Spinal cord (tissue), 10 donors: ENCODE results near the gene TIMM50. TPM values are rescaled to one million over a fixed set of nuclear protein-coding genes. Genes with fewer than 3 reads are reported as not detected.
A peak's percentile ranks its signal among the peaks of the same experiment; 100 is the strongest.

Experiments used
- DNase-seq, 6 donors: peaks; one replicate each; pipeline versions ENCODE4 v3.0.0 to v3.0.0-alpha.2; 2013 to 2015; ENCODE audit warnings: low spot score in 6 of 6, low read depth in 4 of 6
- H3K27ac ChIP-seq: one replicate; pipeline ENCODE4 v1.5.1; 2013; ENCODE audit warnings: low read depth, low read length, control low read depth
- H3K27me3 ChIP-seq: one replicate; pipeline ENCODE4 v1.6.1; 2013; ENCODE audit warnings: low read length; ENCODE audit not compliant: control insufficient read depth, insufficient read depth
- H3K36me3 ChIP-seq: one replicate; pipeline ENCODE4 v1.6.1; 2013; ENCODE audit warnings: low read length; ENCODE audit not compliant: control insufficient read depth, insufficient read depth
- H3K4me1 ChIP-seq: one replicate; pipeline ENCODE4 v1.6.1; 2013; ENCODE audit warnings: low read length; ENCODE audit not compliant: control insufficient read depth, insufficient read depth
- H3K4me3 ChIP-seq: one replicate; pipeline ENCODE4 v1.5.1; 2013; ENCODE audit warnings: low read depth, low read length, control low read depth
- H3K9me3 ChIP-seq: one replicate; pipeline ENCODE4 v1.6.1; 2013; ENCODE audit warnings: low read length; ENCODE audit not compliant: control insufficient read depth, insufficient read depth
- WGBS: methylation state at CpG from one replicate; pipeline ENCODE4 v1.1.5; 2013; ENCODE audit warnings: missing lambda C conversion rate; ENCODE audit not compliant: insufficient coverage; 5-methylcytosine and 5-hydroxymethylcytosine counted together
- polyA plus RNA-seq, 2 donors: library from polyadenylated mRNA; unstranded; fragments of 120-200 nt; gene quantifications; one replicate each; pipeline ENCODE4 v1.2.1, GENCODE V29; 2013; ENCODE audit not compliant: insufficient read length in 2 of 2
- total RNA-seq, 2 donors: library from RNA; depleted of rRNA in 1 of 2; stranded (reverse); fragments of 120-200 nt in 1 of 2; fragments of >200 nt in 1 of 2; gene quantifications; one replicate each; pipeline versions ENCODE4 v1.2.3 to v1.2.4, GENCODE V29; 2013 to 2014
- donor health status: healthy.

Gene TIMM50
- total and polyA plus RNA-seq, 4 donors = 48.4 to 118 (median 77.5) TPM

DNA sequence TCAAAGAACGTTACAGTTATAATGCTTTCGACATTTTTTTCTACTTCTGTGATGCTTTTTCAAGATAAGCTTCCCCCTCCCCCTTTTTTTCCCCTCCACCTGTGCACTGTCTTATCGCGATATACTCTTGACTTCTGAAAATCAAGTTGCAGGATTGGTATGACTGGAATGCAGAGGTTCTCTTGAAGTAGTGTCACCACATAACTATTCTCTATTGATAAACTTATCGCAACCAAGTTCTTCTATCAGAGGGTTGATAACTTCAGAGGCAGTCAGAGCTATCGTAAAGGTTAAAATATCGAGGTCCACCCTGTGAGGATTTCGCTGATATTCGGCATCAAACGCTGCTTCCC lies 58.5 kb downstream of the TIMM50 start:
- Histone ChIP-seq H3K27ac (peak overlapping the region; percentile 81), H3K4me3 (peak overlapping the region; percentile 68), H3K9me3 (no peaks in the 10 kb centered on the region), H3K27me3 (no peaks in the 10 kb centered on the region), H3K4me1 (no peaks in the 10 kb centered on the region), H3K36me3 (peaks cover 3% of the 10 kb centered on the region)
- no peak for DNase-seq
- 0% methylated on average over 6 of the region's 10 CpGs for WGBS

DNA sequence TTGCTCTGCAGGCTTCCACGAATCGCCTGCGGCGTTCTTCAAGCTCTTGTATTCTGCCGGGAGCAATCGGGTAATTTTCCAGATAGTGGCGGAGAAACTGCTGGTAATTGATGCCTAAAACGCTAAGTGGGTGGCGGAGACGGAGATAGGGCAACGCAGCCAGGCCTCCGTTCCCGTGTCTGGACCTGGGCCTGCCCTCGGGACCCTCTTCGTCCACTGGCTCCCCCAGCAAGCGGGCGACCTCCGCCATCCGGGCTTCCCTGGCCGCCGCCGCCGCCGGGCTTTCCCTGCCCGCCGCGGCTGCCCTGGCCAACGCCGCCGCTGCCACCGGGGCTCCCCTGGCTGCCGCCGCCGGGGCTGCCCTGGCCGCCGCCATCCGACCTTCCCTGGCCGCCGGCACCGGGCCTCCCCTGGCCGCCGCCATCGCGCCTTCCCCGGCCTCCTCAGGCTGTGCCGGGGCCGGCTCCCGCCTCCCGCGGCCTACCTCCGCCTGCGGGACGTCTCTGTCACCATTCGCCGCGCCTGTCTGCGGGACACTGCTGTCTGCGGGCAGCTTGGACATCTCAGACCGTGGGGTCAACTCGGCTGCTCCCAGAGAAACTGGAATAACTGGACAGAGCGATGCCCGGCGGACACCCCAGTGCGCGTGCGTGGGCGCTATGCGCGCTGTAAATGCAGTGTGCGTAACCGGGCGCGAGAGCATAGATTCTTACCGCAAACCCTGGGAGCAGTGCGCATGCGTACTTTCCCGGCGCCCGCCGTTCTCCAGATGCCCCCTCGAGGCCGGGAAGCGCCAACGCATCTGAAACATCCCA lies 59.1 kb downstream of the TIMM50 start, which contains the start of gene EID2:
Gene EID2 (minus strand): TSS at position 644 of the 815 bp plus-strand sequence. CDS start 82 bp downstream, at position 562.
- DNase-seq = peak; percentile 85 to 98 (median 93)
- Histone ChIP-seq H3K4me1 (no peaks in the 10 kb centered on the region), H3K27ac (peak within 1 kb of the TSS; percentile 94), H3K27me3 (no peaks in the 10 kb centered on the region), H3K4me3 (peak within 1 kb of the TSS; percentile 68), H3K9me3 (no peaks in the 10 kb centered on the region), H3K36me3 (peaks cover 3% of the 10 kb centered on the region)
- WGBS = under 1% methylated on average over 84 of the region's 84 CpGs

DNA sequence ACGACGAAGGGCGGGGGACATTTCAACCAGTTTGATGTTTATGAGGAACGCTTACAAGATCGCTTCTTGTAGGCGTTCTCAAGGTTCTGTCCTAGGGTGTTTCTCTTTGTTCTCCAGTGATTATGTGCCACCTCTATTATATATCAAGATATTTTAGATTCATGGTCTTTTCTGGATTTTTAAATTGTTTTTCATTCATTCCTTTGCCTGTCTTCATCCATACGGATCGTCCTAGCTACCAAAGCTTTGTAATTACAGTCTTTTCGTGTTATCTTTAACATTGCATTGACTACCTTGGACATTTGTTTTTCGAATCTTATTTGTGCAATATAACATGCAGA lies 59.7 kb downstream of the TIMM50 start:
- 0% methylated on average over 1 of the region's 10 CpGs for WGBS
- Histone ChIP-seq H3K36me3 (peaks cover 3% of the 10 kb centered on the region), H3K4me1 (no peaks in the 10 kb centered on the region), H3K9me3 (no peaks in the 10 kb centered on the region), H3K27ac (no peak overlapping the region), H3K4me3 (peak overlapping the region; percentile 68), H3K27me3 (no peaks in the 10 kb centered on the region)
- no peak for DNase-seq

Other genes starting within 250 kb of the TIMM50 start
- gene IFNL3, start 235.8 kb upstream of the TIMM50 start, total RNA-seq = not detected
- gene IFNL3, start 235.8 kb upstream of the TIMM50 start, polyA plus RNA-seq = not detected
- not detected for gene IFNL4, start 232.0 kb upstream of the TIMM50 start, total RNA-seq
- under 1 TPM; 0.71 to 0.80 TPM for gene IFNL4, start 232.0 kb upstream of the TIMM50 start, polyA plus RNA-seq
- gene IFNL2, start 212.4 kb upstream of the TIMM50 start, total RNA-seq = not detected
- not detected for gene IFNL2, start 212.4 kb upstream of the TIMM50 start, polyA plus RNA-seq
- not detected for gene IFNL1, start 184.4 kb upstream of the TIMM50 start, total RNA-seq
- gene IFNL1, start 184.4 kb upstream of the TIMM50 start, polyA plus RNA-seq = not detected
- gene LRFN1, start 160.0 kb upstream of the TIMM50 start, total RNA-seq = 1 to 10 TPM; 2.2 to 5.3 TPM
- 10 to 100 TPM; 26.0 to 26.5 TPM for gene LRFN1, start 160.0 kb upstream of the TIMM50 start, polyA plus RNA-seq
- 10 to 100 TPM; 16.8 to 21.0 TPM for gene GMFG, start 144.8 kb upstream of the TIMM50 start, total RNA-seq
- gene GMFG, start 144.8 kb upstream of the TIMM50 start, polyA plus RNA-seq = 10 to 100 TPM; 12.5 to 13.2 TPM
- 10 to 100 TPM; 25.8 to 66.2 TPM for gene SAMD4B, start 138.4 kb upstream of the TIMM50 start, total RNA-seq
- gene SAMD4B, start 138.4 kb upstream of the TIMM50 start, polyA plus RNA-seq = 100 to 1,000 TPM; 129 to 145 TPM
- gene PAF1, start 89.7 kb upstream of the TIMM50 start, total RNA-seq = 10 to 100 TPM; 21.2 to 47.9 TPM
- gene PAF1, start 89.7 kb upstream of the TIMM50 start, polyA plus RNA-seq = 10 to 100 TPM; 76.2 to 76.8 TPM
- 10 to 100 TPM; 17.8 to 40.3 TPM for gene MED29, start 89.5 kb upstream of the TIMM50 start, total RNA-seq
- 10 to 100 TPM; 74.1 to 77.7 TPM for gene MED29, start 89.5 kb upstream of the TIMM50 start, polyA plus RNA-seq
- gene ZFP36, start 74.0 kb upstream of the TIMM50 start, total RNA-seq = 10 to 100 TPM in 1 of 2 donors, 1 to 10 TPM in 1; 9.8 to 23.7 TPM
- gene ZFP36, start 74.0 kb upstream of the TIMM50 start, polyA plus RNA-seq = 10 to 100 TPM; 20.7 to 52.8 TPM
- 10 to 100 TPM; 14.2 to 36.9 TPM for gene PLEKHG2, start 68.2 kb upstream of the TIMM50 start, total RNA-seq
- 10 to 100 TPM; 37.5 to 58.2 TPM for gene PLEKHG2, start 68.2 kb upstream of the TIMM50 start, polyA plus RNA-seq
- gene RPS16, start 44.9 kb upstream of the TIMM50 start, total RNA-seq = 100 to 1,000 TPM in 1 of 2 donors, 10 to 100 TPM in 1; 32.0 to 159 TPM
- gene RPS16, start 44.9 kb upstream of the TIMM50 start, polyA plus RNA-seq = 100 to 1,000 TPM; 826 to 921 TPM
- 10 to 100 TPM; 35.9 to 80.9 TPM for gene SUPT5H, start 35.3 kb upstream of the TIMM50 start, total RNA-seq
- gene SUPT5H, start 35.3 kb upstream of the TIMM50 start, polyA plus RNA-seq = 100 to 1,000 TPM; 143 to 158 TPM
- gene DLL3, start 18.1 kb downstream of the TIMM50 start, total RNA-seq = 10 to 100 TPM in 1 of 2 donors, 1 to 10 TPM in 1; 8.3 to 16.8 TPM
- gene DLL3, start 18.1 kb downstream of the TIMM50 start, polyA plus RNA-seq = 10 to 100 TPM; 46.3 to 56.0 TPM
- 1 to 10 TPM in 1 of 2 donors, not detected in 1; 1.7 TPM for gene SELENOV, start 34.3 kb downstream of the TIMM50 start, total RNA-seq
- gene SELENOV, start 34.3 kb downstream of the TIMM50 start, polyA plus RNA-seq = under 1 TPM; 0.54 to 0.77 TPM
- gene EID2B, start 52.0 kb downstream of the TIMM50 start, total RNA-seq = 10 to 100 TPM; 10.5 to 15.6 TPM
- gene EID2B, start 52.0 kb downstream of the TIMM50 start, polyA plus RNA-seq = 10 to 100 TPM; 17.6 to 20.2 TPM
- gene EID2, start 59.3 kb downstream of the TIMM50 start, total RNA-seq = 10 to 100 TPM; 15.8 to 17.1 TPM
- gene EID2, start 59.3 kb downstream of the TIMM50 start, polyA plus RNA-seq = 10 to 100 TPM; 38.8 to 42.0 TPM
- gene LGALS13, start 121.7 kb downstream of the TIMM50 start, total RNA-seq = under 1 TPM in 1 of 2 donors, not detected in 1; 0.28 TPM
- gene LGALS13, start 121.7 kb downstream of the TIMM50 start, polyA plus RNA-seq = under 1 TPM in 1 of 2 donors, not detected in 1; 0.65 TPM
- not detected for gene LGALS16, start 175.1 kb downstream of the TIMM50 start, total RNA-seq
- under 1 TPM; 0.69 to 0.70 TPM for gene LGALS16, start 175.1 kb downstream of the TIMM50 start, polyA plus RNA-seq
- gene LGALS14, start 223.6 kb downstream of the TIMM50 start, total RNA-seq = under 1 TPM in 1 of 2 donors, not detected in 1; 0.28 TPM
- under 1 TPM; 0.35 to 0.57 TPM for gene LGALS14, start 223.6 kb downstream of the TIMM50 start, polyA plus RNA-seq